NB4 (cell line): ENCODE data around the gene RTN4RL2.

ENCODE experiments used
- MYC ChIP-seq: IDR thresholded peaks from 2 replicates; pipeline ENCODE4 v1.6.1; 2011; ENCODE audit warnings: low read depth, low read length
- POLR2A ChIP-seq: IDR thresholded peaks from 2 replicates; pipeline ENCODE4 v1.6.1; 2011; ENCODE audit warnings: mild to moderate bottlenecking; ENCODE audit not compliant: insufficient read length; ENCODE audit errors: extremely low read depth
- TF ChIP-seq, protein P1 (sequence below): IDR thresholded peaks from one replicate; pipeline ENCODE4 v1.5.1; 2012; ENCODE audit warnings: low read depth, low read length

DNA sequence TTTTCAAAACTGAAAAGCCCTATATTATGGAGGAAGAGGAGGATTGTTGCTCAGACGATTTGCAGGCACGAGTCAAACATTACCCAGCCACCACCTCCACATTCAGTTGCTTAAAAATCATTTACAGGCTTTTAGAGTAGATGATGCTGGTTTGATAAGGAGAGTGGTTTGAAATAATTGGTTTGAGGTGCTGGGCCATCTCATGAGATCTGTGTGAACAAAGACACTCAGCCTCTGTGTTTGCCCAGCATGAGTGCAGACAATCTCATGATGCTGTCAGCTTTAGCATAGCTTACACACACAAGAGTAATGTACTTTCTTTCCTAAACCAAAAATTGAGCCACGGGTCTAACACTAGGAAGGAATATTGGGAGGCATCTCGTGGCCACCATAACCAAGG is 37.7 kb upstream of the RTN4RL2 start:
- TF ChIP-seq, protein P1, sequence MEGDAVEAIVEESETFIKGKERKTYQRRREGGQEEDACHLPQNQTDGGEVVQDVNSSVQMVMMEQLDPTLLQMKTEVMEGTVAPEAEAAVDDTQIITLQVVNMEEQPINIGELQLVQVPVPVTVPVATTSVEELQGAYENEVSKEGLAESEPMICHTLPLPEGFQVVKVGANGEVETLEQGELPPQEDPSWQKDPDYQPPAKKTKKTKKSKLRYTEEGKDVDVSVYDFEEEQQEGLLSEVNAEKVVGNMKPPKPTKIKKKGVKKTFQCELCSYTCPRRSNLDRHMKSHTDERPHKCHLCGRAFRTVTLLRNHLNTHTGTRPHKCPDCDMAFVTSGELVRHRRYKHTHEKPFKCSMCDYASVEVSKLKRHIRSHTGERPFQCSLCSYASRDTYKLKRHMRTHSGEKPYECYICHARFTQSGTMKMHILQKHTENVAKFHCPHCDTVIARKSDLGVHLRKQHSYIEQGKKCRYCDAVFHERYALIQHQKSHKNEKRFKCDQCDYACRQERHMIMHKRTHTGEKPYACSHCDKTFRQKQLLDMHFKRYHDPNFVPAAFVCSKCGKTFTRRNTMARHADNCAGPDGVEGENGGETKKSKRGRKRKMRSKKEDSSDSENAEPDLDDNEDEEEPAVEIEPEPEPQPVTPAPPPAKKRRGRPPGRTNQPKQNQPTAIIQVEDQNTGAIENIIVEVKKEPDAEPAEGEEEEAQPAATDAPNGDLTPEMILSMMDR, result no peak
- TF ChIP-seq POLR2A, result no peak
- TF ChIP-seq MYC, result no peak
